HepG2 (cell line): Measurements from ENCODE around the gene SSBP2. TPM values are rescaled to one million over a fixed set of nuclear protein-coding genes. Genes with fewer than 3 reads are reported as not detected.

Experiments
- CEBPG ChIP-seq: IDR thresholded peaks from 2 replicates; pipeline ENCODE4 v1.6.1; 2016
- FOSL2 ChIP-seq: sonication (generic); formaldehyde crosslinking; IDR thresholded peaks from 2 replicates; pipeline ENCODE4 v1.4.0; 2020; ENCODE audit warnings: missing genetic modification reagents
- GATAD1 ChIP-seq: IDR thresholded peaks from 2 replicates; pipeline ENCODE4 v1.6.1; 2016; ENCODE audit warnings: missing genetic modification reagents, missing compliant biosample characterization
- HDAC6 ChIP-seq: fragments of 200-600 bp; sonication (generic); IDR thresholded peaks from 2 replicates; pipeline ENCODE4 v1.7.0; 2017; ENCODE audit warnings: mild to moderate bottlenecking, antibody characterized with exemption, low read length, low read depth
- SIN3A ChIP-seq: IDR thresholded peaks from 2 replicates; pipeline ENCODE4 v1.6.1; 2011; ENCODE audit warnings: low read depth, mild to moderate bottlenecking, control low read depth, low read length, borderline replicate concordance
- SOX13 ChIP-seq, 3 experiments: fragments of 450-650 bp in 1 of 3; sonication (generic) in 1 of 3; formaldehyde crosslinking in 1 of 3; IDR thresholded peaks in 2 of 3; conservative IDR thresholded peaks in 1 of 3; 2 replicates each; pipeline versions ENCODE4 v1.5.0 to v1.6.1; 2016 to 2020; ENCODE audit warnings: antibody characterized with exemption in 1 of 3, mild to moderate bottlenecking in 1 of 3, missing compliant biosample characterization in 1 of 3, missing genetic modification reagents in 1 of 3, moderate library complexity in 1 of 3
- SP1 ChIP-seq, 2 experiments: fragments of 450-650 bp in 1 of 2; sonication (generic) in 1 of 2; formaldehyde crosslinking in 1 of 2; IDR thresholded peaks; 2 replicates each; pipeline versions ENCODE4 v1.4.0 to v1.6.1; 2016 to 2020; ENCODE audit warnings: missing genetic modification reagents in 1 of 2
- SP5 ChIP-seq: IDR thresholded peaks from 2 replicates; pipeline ENCODE4 v1.6.1; 2016; ENCODE audit warnings: low read depth, borderline replicate concordance
- ZBTB3 ChIP-seq: sonication (generic); formaldehyde crosslinking; IDR thresholded peaks from 2 replicates; pipeline ENCODE4 v1.4.0; 2020; ENCODE audit warnings: low read depth, mild to moderate bottlenecking, moderate library complexity, missing genetic modification reagents, borderline replicate concordance
- ZNF142 ChIP-seq: sonication (generic); formaldehyde crosslinking; IDR thresholded peaks from 2 replicates; pipeline ENCODE4 v1.4.0; 2020; ENCODE audit warnings: missing genetic modification reagents
- ZNF235 ChIP-seq: sonication (generic); formaldehyde crosslinking; IDR thresholded peaks from 2 replicates; pipeline ENCODE4 v1.8.1; 2023; ENCODE audit warnings: mild to moderate bottlenecking, missing genetic modification reagents, borderline replicate concordance
- ZNF512B ChIP-seq: sonication (generic); formaldehyde crosslinking; IDR thresholded peaks from 2 replicates; pipeline ENCODE4 v1.5.1; 2020; ENCODE audit warnings: missing genetic modification reagents, mild to moderate bottlenecking, borderline replicate concordance
- polyA plus RNA-seq, 8 experiments: library from polyadenylated mRNA; depleted of rRNA in 3 of 8; stranded (reverse) in 7 of 8; unstranded in 1 of 8; fragments of >200 nt; fragmentation: Illumina TruSeq in 4 of 8; extraction: Trizol in 4 of 8; gene quantifications; 2 replicates each; pipeline versions ENCODE4 v1.2.1 to v1.2.3, GENCODE V29; 2011 to 2016; ENCODE audit warnings: low read depth in 4 of 8, missing spikeins in 1 of 8, mixed read lengths in 1 of 8; ENCODE audit not compliant: insufficient read depth in 1 of 8
- total RNA-seq, 5 experiments: library from RNA; depleted of rRNA; stranded (reverse); fragments of >200 nt; fragmentation: Illumina TruSeq; extraction: Trizol; gene quantifications; 2 replicates each; pipeline ENCODE4 v1.2.3, GENCODE V29; 2016; ENCODE audit warnings: low read depth in 1 of 5
- TF ChIP-seq, protein P1 (sequence below): IDR thresholded peaks from 2 replicates; pipeline ENCODE4 v1.6.1; 2016; ENCODE audit warnings: missing compliant biosample characterization, missing genetic modification reagents, borderline replicate concordance
- TF ChIP-seq, protein P2 (sequence below): sonication (generic); formaldehyde crosslinking; IDR thresholded peaks from 2 replicates; pipeline ENCODE4 v1.8.1; 2023; ENCODE audit warnings: mild to moderate bottlenecking, missing genetic modification reagents, borderline replicate concordance
- TF ChIP-seq, protein P3 (sequence below): sonication (generic); IDR thresholded peaks from 2 replicates; pipeline ENCODE4 v1.6.1; 2016; ENCODE audit warnings: low read depth, borderline replicate concordance

The SSBP2 gene
- total and polyA plus RNA-seq, 2 of the 13 experiments (the other 11 are each of a cell fraction or from before 2014, with no cell fraction given): 0.16 TPM; not detected in 1

GRCh38 chr5:81371354-81371876 lies 379.5 kb downstream of the SSBP2 start (continued):
- no peak for TF ChIP-seq ZNF235 (CRISPR knock-in tag)
- no peak for TF ChIP-seq SOX13 (IDR thresholded peaks at IDR 0.05)
- peak in 1 of 2 experiments; percentile 82; a peak in 2 of 4 replicates for TF ChIP-seq SOX13 (CRISPR knock-in tag; conservative IDR thresholded peaks at IDR 0.05 in 1 of 2, IDR thresholded peaks at IDR 0.05 in 1 of 2)
- TF ChIP-seq, protein P1, sequence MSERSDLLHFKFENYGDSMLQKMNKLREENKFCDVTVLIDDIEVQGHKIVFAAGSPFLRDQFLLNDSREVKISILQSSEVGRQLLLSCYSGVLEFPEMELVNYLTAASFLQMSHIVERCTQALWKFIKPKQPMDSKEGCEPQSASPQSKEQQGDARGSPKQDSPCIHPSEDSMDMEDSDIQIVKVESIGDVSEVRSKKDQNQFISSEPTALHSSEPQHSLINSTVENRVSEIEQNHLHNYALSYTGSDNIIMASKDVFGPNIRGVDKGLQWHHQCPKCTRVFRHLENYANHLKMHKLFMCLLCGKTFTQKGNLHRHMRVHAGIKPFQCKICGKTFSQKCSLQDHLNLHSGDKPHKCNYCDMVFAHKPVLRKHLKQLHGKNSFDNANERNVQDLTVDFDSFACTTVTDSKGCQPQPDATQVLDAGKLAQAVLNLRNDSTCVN: no peak
- TF ChIP-seq HDAC6: no peak
- TF ChIP-seq, protein P2, sequence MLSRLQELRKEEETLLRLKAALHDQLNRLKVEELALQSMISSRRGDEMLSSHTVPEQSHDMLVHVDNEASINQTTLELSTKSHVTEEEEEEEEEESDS (CRISPR knock-in tag): no peak
- peak; percentile 58; the same call in 1 of the 2 replicates for TF ChIP-seq SP5 (CRISPR knock-in tag)
- TF ChIP-seq ZBTB3: no peak
- 0 out of 2 replicates have a peak, but pooled peaks have one; percentile 47 for TF ChIP-seq ZNF512B (CRISPR knock-in tag)
- no peak for TF ChIP-seq FOSL2 (CRISPR knock-in tag)
- no peak for TF ChIP-seq GATAD1
- TF ChIP-seq, protein P3, sequence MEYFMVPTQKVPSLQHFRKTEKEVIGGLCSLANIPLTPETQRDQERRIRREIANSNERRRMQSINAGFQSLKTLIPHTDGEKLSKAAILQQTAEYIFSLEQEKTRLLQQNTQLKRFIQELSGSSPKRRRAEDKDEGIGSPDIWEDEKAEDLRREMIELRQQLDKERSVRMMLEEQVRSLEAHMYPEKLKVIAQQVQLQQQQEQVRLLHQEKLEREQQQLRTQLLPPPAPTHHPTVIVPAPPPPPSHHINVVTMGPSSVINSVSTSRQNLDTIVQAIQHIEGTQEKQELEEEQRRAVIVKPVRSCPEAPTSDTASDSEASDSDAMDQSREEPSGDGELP: peak; percentile 49; the same call in 1 of the 2 replicates
- TF ChIP-seq SIN3A: no peak
- TF ChIP-seq SP1 (IDR thresholded peaks at IDR 0.05): no peak
- no peak for TF ChIP-seq SP1 (CRISPR knock-in tag; IDR thresholded peaks at IDR 0.05)
- TF ChIP-seq CEBPG (CRISPR knock-in tag): no peak; the same call in none of the 2 replicates
- no peak for TF ChIP-seq ZNF142 (CRISPR knock-in tag)
